Limb (tissue), 2 donors: Measurements from ENCODE around the gene WAC.

Source experiments
- DNase-seq, 2 donors: peaks; one replicate each; pipeline ENCODE4 v3.0.0-alpha.2; 2016; ENCODE audit errors: extremely low spot score in 2 of 2

WAC gene

DNA sequence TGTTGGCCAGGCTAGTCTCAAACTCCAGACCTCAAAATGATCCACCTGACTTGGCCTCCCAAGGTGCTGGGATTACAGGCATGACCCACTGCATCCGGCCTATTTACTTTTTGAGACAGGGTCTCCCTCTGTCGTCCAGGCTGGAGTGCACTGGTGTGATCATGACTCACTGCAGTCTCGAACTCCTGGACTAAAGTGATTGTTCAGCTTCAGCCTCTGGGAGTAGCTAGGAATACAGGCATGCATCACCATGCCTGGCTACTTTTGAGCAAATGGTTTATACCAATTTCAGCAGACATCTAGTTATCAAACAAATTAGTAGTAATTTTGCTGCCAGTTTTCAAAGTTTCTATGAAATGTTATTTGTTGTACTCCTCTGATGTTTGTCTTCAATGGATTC lies 2.2 kb upstream of the WAC start:
- no peak for DNase-seq

DNA sequence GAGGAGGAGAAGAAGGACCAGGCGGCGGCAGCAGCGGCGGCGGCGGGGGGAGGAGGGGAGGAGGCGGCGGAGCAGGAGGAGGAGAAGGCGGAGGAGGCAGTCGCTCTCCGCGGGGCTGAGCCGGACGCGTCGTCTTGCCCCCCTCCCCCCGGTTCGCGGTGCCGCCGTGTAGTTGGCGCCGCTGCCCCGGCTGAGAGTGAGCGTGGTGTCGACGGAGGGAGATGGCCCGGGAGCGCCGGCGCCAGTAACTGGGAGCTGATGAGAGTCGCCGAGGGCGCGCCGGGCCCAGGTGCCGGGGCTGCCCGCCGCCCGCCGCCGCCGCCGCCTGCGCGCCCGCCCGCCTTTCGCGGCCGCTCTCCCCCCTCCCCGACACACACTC lies 257 bp downstream of the WAC start:
- no peak for DNase-seq

- DNase-seq: peak; percentile 45 to 83
Observed at GRCh38 chr10:28533571-28534304, 820 bp downstream of the WAC start.

DNA sequence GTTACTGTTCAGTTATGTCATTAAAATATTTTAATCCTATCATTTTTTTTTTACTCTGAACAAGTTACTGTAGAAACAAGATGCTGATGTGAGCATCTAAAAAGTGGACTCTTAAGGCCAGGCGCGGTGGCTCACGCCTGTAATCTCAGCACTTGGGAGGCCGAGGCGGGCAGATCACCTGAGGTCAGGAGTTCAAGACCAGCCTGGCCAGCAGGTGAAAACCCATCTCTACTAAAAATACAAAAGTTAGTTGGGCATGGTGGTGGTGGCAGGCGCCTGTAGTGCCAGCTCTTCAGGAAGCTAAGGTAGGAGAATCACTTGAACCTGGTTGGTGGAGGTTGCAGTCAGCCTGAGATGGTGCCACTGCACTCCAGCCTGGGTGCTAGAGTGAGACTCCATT lies 2.9 kb downstream of the WAC start:
- no peak for DNase-seq

GRCh38 chr10:28538595-28538994 lies 5.7 kb downstream of the WAC start:
- DNase-seq: no peak

DNA sequence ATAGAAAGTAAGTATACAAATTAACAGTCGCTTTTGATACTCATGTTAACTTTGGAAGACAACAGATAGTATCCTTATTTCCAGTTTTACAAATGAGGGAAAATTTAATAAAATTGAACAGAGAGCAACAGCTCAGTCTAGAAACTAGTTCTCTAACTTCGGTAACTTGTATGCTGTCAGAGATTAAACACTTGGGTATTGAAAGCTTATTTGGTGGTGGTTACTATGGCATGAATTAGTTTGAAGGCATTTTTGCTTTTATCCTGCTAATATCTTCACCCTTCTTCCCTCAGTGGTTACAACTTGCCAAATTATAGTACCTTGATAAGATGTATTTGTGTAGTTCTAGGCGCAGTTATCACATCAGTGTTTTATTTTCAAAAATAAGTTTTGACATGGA lies 7.2 kb downstream of the WAC start:
- no peak for DNase-seq

DNA sequence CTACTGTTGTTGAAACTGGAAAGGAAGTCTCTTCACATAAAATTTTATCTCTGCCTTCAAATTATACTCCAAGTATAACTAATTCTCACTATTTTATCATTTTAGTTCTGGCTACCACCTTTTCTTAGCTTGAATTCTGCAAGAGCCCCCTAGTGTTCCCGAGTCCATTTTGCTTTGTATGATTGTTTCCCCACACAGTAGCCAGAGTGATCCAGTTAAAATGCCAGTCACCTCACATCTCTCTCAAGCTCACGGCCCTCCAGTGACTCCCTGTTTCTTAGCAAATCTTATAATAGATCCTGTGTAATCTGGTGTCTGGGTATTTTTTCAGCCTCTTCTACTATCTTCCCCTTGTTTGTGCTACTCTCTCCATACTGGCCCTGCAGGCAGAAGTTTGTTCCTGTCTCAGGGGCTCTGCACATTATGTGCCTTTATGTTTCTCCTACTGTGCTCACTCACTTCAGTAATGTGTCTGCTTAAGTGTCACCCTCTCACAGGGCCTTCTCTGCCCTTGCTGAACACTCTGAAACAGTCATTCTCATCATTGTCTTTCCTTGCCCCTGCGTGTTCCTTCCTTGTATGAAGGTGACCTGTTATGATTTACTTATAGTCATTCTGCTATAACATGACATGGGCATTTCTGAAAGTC lies 8.9 kb downstream of the WAC start:
- no peak for DNase-seq

GRCh38 chr10:28542728-28543127 lies 9.8 kb downstream of the WAC start:
- no peak for DNase-seq

DNA sequence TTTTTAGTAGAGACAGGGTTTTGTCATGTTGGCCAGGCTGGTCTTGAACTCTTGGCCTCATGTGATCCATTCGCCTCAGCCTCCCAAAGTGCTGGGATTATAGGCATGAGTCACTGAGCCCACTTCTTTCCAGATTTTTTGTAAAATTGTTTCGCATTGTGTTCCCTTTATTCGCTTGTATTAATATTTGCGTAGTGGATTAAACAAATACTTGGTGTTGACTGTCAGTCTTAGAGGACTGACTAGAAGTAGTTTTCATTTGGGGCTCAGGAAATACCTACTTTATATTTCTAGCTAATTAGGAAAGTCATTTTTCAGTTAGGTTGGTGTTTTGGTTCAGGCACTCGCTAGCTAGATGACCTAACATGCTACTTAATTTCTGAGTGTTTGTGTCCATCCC lies 11.1 kb downstream of the WAC start:
- DNase-seq: no peak

DNA sequence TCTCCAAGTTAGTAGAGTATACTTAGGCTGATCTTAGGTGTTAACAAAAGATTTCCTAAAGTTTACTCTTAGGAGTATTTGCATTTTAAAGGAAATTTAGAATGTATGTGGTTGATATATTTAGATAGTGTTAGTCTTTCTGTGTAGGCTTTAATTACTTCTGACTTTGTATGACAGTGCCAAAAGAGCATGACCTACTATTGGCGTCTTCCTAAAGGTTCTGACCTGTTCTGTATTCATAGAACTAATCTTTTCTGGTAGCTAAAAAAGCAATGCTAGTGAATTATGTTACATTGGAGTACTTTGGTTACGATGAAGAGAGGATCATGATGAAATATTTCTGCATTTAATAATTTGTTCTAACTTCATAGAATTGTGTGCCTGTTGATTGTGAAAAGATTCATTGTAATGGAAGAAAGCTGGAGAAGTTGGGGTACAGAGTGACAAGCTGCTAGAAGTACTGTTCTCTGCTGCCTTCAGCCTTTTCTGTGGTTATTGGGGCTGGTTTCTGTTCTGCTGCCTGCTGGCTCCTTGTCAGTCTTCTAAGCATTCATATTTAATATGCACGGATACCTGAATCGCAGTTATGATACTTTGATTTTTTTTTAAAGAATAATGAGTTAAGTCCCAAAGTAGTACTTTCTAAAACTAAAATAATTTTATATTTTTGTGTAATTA lies 13.2 kb downstream of the WAC start:
- no peak for DNase-seq

DNA sequence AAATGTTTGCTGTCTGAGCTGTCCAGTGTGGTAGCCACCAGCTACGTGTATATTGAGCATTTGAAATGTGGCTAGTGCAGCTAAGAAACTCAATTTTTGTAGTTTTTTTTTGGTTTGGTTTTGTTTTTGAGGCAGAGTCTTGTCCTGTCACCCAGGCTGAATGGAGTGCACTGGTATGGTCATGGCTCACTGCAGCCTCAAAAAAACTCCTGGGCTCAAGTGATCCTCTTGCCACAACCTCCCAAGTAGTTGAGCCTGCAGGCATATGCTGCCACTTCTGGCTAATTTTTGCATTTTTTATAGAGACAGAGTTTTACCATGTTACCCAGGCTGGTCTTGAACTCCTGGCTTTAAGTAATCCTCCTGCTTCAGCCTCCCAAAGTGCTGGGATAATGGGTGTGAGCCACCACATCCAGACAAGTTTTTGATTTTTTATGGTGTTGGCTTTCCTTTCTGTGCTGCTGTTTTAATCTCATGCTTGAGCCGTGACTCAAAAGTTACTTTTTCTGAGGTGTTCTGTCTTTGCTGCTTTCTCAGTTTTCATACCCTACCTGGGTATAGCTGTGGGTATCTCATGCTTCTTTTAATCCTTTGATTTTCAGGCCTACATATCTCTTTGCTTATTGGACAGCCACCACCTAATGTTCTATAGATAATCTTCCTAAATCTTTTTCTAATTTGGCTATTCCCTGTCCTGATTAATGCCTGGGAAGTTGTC lies 16.0 kb downstream of the WAC start:
- DNase-seq: no peak

DNA sequence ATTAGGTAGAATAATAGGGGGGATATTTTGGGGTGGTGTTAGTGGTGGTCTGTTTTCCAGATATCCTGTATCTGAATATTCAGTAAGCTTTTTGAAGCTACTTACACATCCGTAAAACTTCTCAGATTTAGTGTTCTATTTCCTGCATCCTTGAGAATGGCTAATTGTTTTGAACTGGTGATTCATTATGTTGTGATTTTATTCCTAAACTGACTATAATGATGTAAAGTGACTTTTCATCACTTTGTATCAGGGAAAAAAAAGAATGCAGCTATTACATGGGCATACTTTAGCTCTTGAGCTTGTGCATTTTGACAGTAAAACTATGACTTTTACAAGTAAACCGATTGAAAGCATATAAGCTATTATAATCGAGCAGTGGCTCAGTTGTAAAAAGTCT lies 18.2 kb downstream of the WAC start:
- DNase-seq: no peak

DNA sequence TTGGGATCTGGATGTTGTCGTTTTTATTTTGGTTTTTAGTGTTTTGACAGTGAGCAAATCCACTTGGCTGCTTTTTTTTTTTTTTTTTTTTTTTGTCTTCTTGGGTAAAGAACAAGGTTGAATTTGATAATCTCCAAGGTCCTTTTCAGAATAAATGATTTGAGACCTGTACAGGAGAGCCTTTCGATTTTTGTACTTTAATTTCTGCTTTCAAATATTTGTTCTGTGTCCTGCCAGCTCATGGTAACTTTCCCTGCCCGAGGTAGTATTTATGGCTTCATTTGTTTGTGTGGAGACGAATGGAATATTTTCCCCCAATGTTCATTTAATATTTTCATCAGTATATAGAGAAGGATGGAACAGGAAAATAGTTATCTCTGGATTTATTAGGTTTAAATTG lies 19.9 kb downstream of the WAC start:
- no peak for DNase-seq

GRCh38 chr10:28554009-28554408 lies 21.1 kb downstream of the WAC start:
- DNase-seq: no peak

GRCh38 chr10:28554952-28555351 lies 22.0 kb downstream of the WAC start:
- no peak for DNase-seq

DNA sequence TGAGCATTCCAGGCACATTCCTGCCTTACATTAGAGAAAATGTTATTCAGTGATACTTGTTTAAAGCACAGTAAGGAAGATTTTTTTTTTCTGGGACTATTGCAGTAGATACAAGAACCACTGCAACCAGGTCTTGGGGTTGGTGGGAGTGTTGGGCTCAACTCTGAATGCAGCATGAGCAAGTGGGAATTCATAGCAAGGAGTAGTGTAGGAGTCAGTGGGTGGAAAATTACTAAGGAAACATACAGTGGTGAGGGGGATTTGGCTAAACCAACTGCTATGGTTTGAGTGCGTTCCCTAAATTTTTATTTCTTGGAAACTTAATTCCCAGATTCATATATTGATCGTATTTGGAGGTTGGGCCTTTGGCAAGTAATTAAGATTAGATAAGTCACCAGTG lies 22.4 kb downstream of the WAC start:
- DNase-seq: no peak

- DNase-seq: no peak
Observed at GRCh38 chr10:28556142-28556541, 23.2 kb downstream of the WAC start.

DNA sequence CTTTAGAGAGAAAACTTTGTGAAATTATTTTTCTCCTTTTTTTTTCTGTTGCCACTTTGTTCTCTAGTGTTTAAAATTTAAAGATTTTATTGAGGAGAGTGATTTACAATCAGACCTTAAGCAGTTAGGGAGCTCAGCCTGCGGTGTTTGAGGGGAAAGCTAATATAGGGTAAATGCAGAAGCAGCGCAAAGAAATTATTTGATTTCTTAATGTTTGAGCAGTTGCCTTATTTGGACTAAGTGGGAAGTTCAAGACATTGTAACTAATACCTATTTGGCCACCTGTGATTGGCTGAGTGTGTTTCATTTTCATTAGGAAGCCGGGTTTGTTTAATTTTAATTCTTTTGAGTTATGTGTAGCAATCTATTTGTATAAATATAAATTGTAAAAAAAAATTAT lies 25.3 kb downstream of the WAC start:
- no peak for DNase-seq

DNA sequence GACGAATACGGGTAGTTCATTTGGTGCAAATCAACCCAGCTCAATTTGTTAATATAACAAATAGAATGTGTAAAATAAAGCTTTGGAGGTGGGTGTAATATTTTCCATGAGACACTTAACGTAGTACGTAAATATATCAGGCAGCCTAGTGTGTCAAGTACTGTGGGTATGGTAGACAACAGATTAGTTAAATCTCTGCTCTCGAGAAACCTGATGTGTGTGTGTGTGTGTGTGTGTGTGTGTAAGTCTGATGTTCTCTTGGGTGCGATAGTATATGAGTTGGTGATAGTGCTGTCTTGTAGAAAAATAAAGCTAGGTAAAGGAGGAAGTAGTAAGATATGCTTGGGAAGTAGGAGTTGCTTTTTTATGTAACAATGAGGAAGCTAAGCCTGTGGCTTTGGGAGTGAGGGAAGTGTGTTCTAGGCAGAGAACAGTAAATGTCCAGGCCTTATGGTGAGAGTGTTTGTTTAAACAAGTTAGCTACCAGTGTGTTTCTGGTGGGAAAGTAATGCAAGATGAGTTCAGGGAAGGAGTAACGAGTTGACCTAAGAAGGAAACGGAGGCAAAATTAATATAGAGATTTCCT lies 26.1 kb downstream of the WAC start:
- DNase-seq: no peak

- no peak for DNase-seq
Observed at GRCh38 chr10:28559618-28560017, 26.7 kb downstream of the WAC start.

DNA sequence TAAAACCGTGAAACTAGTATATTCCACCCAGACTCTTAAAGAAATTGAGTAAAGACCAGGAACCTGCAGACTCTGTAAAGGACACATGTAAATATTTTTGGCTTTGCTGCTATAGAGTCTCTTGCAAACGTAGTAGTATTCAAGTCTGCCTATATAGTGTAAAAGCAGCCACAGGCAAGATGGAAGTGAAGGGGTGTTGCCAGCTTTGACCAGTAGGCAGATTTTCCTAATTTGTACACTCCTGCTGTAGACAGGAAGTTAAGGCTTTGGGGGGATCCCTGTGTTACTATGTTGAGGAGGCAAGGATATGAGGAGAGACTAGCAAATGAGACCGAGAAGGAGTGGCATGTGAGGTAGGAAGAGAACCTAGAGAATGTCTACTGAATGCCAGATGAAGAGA lies 27.7 kb downstream of the WAC start:
- no peak for DNase-seq

- DNase-seq: no peak
Observed at GRCh38 chr10:28561531-28561930, 28.6 kb downstream of the WAC start.
